HG03439 (cell line): ENCODE data around the gene LAT.
"Not testable (repeated sequence)": the region's sequence is repeated elsewhere in the genome, so short reads cannot be mapped to it uniquely, and the experiment has no call there.

Experiments
- ATAC-seq: cut with Tn5 transposase; IDR thresholded peaks from one replicate; pipeline ENCODE4 v1.9.1; 2021; ENCODE audit warnings: mild to moderate bottlenecking, moderate library complexity; ENCODE audit not compliant: unreplicated experiment

LAT gene, protein sequence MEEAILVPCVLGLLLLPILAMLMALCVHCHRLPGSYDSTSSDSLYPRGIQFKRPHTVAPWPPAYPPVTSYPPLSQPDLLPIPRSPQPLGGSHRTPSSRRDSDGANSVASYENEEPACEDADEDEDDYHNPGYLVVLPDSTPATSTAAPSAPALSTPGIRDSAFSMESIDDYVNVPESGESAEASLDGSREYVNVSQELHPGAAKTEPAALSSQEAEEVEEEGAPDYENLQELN

DNA sequence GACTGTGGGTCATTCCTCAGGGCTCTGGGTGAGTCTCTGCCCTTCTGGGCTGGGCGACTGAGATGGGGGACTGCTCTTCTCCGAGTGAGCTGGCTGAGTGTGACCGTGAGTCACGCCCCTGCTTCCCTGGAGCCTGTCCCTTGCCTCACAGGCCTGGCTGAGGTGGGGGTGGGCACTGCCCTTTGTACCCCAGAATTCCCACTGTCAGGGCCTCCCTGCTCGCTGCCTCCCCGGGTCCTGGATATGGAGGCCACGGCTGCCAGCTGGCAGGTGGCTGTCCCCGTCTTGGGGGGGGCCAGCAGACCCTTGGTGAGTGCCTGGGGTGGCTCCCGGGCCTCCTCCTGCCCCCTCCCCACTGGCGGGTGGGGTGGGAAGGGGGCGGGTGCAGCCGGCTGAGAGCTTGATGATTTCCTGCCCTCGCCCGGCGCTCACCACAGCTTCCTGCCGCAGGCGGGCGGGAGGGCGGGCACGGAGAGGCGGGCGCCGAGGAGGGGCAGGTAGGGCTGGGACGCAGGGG, at the start of gene LAT:
TSS of gene LAT (plus strand) at position 434 of the 517 bp plus-strand sequence. CDS start 366 bp downstream, outside the sequence.
- ATAC-seq = no peak

DNA sequence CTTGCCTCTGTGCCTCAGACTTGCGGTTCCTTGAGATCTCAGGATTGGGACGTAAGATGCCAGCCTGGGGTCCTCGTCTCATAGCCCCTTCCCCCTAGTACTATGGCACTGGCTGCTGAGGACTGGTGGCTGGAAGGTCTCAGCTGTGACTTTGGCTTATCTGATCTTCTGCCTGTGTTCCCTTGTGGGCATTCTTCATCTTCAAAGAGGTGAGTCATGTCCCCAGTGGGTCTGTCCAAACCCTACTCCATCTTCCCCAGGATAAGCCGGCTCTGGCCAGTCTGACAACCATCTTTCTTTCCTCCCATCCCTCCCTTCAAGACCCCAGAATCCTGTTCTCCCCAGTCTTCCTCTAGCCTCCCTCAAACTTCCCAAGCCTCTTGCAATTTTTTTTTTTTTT, 49.5 kb upstream of the LAT start:
- no peak for ATAC-seq

DNA sequence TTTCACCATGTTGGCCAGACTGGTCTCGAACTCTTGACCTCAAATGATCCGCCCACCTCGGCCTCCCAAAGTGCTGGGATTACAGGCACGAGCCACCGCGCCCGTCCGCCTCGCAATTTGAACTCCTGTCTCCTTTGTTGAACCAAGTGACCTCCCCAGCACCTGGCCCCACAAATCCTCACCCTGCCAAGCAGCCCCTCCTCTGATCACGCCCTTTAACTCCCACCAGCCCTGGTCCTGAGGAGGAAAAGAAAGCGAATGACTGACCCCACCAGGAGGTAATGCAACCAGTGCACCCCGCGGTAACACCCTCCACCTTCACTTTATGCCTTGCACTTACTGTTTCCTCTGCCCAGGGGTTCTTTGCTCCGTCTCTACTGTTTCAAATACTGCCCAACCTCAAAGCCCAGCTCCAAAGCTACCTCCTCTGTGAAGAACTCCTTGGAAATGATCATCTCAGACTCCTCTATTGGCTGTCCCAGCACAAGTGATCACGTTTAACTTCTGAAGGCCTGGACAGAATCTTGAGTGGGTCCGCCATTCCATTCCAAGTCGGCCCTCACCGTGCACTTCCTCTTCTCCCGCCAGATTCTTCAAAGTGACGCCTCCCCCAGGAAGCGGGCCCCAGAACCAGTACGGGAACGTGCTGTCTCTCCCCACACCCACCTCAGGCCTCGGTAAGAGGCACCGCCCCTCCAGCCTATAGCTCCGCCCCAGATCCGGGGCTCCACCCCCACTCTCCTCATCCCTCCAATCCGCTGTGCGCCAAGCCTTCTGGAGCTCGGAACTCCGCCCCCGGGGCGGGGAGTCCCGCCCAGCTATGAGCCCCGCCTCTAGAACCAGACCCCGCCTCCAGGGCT, 48.7 kb upstream of the LAT start:
- ATAC-seq = peak; percentile 68

DNA sequence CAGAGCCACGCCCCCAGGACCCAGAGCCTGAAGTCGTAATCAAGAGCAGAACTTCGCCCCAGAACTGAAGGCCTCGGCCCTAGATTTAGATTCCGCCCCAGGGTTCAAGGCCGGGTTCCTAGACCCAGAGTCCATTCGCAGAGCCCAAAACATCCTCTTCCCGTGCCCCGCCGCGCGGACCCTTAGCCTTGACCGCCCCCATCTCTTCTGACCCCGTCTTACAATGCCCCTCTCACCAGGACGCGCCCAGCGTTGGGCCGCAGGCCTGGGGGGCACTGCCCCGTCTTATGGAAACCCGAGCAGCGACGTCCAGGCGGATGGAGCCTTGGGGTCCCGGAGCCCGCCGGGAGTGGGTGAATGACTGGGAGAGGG, 48.1 kb upstream of the LAT start:
- ATAC-seq = no peak

DNA sequence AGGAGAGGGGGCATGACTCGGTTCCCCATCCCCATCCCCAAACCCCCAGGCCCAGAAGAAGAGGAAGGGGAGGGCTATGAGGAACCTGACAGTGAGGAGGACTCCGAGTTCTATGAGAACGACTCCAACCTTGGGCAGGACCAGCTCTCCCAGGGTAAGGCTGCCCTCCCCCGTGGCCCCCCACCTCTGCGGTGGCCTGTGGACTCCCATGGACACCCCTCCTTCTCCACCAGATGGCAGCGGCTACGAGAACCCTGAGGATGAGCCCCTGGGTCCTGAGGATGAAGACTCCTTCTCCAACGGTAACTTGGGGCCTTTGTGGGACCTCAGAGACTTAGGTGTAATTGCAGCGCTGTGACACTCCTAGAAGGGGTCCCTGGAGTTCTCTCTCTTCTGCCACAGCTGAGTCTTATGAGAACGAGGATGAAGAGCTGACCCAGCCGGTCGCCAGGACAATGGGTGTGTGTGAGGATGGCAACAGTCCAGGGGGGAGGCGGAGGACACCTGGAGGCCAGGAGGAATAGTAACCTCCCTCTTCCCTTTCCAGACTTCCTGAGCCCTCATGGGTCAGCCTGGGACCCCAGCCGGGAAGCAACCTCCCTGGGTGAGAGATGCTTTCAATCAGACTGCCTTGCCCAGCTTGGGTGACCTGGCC, 47.5 kb upstream of the LAT start:
- no peak for ATAC-seq

DNA sequence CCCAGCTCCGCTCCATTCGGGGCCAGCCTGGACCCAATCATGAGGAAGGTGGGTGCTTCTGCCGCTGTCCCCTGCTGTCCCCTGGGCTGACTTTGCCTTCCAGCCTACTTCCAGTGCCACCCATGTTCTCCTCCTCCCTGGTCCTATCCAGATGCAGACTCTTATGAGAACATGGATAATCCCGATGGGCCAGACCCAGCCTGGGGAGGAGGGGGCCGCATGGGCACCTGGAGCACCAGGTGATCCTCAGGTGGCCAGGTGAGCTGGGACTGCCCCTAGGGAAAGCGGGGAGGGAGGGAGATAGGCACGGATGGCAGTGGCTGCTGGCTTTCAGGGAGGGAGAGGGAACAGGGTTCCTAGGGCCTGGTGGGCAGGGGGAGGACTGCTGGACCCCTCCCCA, 46.1 kb upstream of the LAT start:
- ATAC-seq = no peak

DNA sequence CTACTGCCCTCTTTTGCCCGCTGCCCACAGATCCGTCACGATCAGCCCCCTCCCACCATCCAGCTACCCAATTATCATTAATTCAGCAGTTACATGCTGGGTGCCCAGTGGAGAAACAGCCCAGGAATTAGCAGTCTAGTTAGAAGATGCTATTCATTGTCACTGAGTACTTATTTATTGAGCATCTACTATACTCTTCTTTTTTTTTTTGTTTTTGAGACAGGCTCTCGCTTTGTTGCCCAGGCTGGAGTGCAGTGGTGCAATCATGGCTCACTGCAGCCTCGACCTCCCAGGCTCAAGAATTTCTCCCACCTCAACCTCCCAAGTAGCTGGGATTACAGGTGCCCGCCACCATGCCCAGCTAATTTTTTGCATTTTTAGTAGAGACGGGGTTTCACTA, 45.0 kb upstream of the LAT start:
- not testable (repeated sequence) for ATAC-seq

DNA sequence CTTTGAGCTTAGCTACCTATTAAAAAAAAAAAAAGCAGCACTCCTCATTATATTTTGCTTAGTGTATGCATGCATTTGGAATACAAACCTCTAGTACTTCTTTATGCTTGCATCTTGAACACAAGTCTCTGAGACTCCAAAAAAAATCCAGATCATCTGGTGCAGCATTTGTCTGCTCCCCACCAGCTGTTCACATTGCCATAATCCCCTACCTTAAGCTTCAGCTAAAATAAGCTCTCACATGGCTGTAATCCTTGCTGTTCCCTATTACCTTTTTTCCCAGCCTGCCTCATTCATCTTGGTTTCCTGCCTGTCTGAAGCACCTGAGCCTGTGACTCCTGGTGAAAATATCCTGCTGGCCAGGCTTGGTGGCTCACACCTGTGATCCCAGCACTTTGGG, 41.6 kb upstream of the LAT start:
- ATAC-seq = no peak

DNA sequence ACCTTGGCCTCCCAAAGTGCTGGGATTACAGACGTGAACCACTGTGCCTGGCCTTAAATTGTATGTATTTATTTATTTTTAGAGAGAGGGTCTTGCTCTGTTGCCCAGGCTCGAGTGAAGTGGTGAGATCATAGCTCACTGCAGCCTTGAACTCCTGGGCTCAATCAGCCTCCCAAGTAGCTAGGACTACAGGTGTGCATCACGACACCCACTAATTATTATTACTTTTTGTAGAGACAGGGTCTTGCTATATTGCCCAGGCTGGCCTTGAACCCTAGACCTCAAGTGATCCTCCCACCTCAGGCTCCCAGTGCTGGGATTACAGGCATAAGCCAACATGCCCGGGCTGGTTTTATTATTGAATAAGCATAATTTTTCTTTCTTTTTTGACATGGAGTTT, 38.2 kb upstream of the LAT start:
- no peak for ATAC-seq

DNA sequence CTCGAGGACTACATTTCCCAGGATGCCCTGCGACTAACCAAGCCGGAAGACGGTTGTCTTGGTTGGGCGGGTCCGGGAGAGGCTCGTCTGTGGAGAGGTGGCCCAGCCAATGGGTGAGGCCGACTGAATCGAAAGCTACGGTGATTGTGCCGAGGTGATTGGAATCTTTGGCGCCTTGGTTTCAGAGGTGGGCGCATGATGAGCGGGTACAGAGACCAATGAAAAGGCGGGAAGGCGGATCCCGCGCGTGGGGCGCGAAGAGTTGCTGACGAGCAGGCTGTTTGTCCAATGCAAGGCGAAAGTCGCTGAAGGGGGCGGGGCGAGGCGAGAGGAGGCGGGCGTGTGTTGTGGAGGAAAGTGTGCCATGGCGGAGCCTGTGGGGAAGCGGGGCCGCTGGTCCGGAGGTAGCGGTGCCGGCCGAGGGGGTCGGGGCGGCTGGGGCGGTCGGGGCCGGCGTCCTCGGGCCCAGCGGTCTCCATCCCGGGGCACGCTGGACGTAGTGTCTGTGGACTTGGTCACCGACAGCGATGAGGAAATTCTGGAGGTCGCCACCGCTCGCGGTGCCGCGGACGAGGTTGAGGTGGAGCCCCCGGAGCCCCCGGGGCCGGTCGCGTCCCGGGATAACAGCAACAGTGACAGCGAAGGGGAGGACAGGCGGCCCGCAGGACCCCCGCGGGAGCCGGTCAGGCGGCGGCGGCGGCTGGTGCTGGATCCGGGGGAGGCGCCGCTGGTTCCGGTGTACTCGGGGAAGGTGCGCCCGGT, 34.0 kb upstream of the LAT start, which contains the start of gene NFATC2IP:
TSS of gene NFATC2IP (plus strand) at position 290 of the 762 bp plus-strand sequence. CDS start at position 365, 75 bp downstream.
- ATAC-seq = peak; percentile 91

DNA sequence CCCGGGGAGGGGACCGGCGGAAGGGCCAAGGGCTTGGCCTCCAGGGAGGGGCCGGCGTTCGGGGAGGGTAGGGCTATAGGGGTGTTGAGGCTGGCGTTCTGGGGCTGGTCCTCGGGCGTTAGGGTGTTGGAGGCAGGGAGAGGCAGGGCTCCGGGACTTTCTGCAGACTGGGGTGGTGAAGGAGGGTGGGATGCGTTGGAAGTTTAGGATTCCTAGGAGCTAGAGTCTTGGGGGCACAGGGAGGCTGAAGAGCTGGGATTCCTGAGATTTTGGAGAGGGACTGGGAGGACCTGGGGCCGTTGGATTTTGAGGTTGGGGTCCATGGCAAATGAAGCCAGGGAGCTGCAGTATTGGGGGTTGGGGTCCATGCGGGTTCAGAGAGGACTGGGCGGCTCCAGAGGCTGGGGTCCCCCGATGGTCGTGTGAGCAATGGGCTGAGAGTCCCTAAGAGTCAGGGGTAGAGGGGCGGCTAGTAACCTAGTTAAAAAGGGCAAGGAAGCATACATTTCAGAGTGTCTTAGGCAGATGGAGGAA, 33.4 kb upstream of the LAT start:
- no peak for ATAC-seq

DNA sequence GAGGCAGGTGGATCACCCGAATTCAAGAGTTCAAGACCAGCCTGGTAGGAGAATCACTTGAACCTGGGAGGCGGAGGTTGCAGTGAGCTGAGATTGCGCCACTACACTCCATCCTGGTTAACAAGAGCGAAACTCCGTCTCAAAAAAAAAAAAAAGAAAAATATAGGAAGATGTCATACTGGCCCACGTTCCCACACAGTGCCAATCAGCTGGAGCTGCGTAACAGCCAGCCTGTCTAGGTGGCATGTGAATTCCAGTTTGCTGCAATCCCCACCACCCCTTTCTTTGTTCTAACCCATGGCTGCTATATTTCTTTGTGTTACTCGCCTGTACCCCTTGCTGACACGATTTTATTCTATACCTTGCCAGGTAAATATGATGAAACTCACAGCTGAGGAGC, 26.6 kb upstream of the LAT start:
- no peak for ATAC-seq

DNA sequence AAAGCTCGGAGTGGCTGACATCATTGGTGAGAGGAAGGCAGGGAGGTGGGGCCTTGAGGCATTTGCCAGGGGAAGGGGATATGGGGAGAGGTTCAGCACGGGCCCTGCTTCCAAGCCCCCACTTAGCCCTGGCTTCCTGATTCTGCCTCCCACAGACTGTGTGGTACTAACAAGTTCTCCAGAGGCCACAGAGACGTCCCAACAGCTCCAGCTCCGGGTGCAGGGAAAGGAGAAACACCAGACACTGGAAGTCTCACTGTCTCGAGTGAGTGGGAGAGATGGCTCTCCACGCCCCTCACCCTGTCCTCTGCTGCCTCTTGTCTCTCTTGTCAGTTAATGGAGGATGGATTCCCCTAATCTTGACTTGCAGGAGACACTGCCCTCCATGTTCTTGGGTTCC, 26.0 kb upstream of the LAT start:
- ATAC-seq = no peak

DNA sequence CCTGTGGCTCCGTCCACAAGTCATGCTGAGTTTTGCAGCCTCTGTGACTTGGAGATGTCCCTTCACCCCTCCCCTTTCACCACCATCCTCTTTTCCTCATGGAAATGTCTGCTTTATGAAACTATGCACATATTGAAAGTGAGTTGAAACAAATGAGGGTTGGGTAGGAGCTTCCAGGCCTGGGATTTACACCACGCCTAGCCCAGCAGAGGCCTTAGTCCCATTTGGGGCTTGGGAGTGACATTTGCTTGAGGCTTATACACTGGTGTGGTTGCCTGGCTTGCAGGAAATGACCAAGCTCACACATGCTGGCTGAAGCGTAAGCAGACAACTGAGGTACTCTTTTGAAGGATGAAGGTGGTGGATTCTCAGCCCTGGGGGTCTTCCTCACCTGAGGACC, 20.8 kb upstream of the LAT start:
- no peak for ATAC-seq

DNA sequence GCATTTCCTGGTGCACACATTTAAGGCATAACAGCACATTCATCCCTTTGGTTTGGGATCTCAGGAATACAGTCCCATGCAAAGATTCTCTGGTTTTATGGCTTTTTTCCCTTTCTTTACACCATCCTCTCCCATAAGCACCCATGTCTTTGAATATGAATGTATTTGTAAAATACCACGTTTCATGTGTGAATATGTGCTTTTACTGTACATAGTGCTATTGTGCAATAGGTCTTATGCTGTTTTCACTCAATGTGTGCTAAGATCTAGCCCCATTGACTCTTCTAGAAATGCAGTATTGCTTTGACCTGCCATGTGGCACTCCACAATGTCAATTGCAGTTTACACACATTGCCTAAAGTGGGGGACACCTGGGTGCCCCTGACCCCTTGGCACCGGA, 20.4 kb upstream of the LAT start:
- ATAC-seq = no peak

DNA sequence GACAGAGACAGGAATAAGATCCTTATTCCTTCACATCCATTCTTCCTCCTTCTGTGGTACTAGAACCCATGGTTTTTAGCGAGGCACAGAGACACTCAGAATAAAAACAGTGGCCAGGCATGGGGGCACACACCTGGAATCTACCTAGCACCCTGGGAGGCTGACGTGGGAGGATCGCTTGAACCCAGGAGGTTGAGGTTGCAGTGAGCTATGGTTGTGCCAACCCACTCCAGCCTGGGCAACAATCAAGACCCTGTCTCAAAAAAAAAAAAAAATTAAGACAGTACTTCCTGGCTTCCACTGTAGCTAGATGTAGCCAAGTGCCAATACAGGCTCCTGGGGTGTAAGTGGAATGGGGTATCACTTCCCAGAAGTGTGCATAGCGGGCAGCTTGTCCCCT, 17.7 kb upstream of the LAT start:
- ATAC-seq = no peak

DNA sequence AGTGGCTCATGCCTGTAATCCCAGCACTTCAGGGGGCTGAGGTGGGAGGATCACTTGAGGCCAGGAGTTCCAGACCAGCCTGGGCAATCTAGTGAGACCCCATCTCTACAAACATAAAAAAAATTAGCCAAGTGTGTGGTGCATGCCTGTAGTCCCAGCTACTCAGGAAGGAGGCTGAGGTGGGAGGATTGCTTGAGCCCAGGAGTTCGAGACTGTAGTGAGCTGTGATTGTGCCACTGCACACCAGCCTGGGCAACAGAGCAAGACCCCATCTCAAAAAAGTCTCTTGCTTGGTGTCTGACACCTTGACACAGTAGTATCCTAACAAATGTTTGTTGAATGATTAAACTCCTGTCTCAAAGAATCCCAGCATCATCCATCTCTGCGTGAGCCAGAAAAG, 15.2 kb upstream of the LAT start:
- not testable (repeated sequence) for ATAC-seq

DNA sequence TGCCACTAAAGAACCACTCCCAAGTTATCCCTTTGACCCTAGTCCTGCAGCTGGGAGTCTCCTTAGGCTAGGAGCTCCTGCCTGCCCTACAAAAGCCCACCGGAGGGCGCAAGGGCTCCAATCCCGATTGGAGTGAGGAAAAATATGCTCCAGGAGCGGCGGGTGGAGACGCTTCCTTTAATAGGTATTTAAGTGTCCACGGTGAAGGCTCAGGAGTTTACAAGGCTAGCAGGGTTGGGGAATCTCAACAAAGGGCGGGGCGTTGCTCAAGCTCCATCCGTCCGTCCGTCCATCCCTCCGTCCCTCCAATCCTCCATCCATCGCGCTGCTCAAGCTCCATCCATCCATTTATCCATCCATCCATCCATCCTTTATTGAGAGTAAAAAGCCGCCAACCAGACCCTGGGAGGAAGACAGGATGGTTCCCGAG, 10.8 kb upstream of the LAT start:
- peak; percentile 20 for ATAC-seq

DNA sequence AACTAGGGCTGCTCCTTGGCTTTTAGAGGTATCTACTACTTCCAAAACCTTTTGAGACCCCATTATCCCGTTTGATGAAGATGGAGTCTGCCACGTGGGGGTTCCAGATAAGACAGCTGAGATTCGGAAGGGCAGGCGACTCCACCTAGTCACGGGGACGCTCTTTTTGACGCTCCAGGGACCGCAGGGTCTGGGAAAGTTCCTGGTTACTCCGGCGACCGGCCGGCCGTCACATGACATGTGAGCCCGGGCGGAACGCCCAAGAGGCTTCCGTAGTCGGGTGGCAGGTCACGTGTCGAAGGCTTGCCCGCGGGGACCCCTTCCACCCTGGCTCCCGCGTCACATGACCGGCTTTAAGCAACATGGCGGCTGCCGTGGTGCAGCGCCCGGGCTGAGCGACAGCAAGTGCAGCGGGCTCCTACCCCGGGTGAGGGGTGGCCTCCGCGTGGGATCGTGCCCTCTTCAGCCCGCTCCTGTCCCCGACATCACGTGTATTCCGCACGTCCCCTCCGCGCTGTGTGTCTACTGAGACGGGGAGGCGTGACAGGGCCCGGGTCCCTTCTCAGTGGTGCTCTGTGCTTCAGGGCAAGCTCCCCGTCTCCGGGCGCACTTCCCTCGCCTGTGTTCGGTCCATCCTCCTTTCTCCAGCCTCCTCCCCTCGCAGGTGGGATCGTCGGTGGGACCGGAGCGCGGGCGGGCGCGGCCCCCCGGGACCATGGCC, 10.3 kb upstream of the LAT start, which contains the start of gene SPNS1:
TSS of gene SPNS1 (plus strand) at position 342 of the 721 bp plus-strand sequence. CDS start at position 716, 374 bp downstream.
- peak; percentile 86 for ATAC-seq

DNA sequence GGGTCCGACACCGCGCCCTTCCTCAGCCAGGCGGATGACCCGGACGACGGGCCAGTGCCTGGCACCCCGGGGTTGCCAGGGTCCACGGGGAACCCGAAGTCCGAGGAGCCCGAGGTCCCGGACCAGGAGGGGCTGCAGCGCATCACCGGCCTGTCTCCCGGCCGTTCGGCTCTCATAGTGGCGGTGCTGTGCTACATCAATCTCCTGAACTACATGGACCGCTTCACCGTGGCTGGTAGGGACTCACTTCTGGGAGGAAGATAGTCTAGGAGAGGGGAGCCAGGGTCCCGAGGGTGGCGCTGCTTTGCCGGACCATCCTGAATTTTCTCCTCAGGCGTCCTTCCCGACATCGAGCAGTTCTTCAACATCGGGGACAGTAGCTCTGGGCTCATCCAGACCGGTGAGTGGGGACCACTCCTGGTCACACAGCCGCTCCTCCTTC, 9.7 kb upstream of the LAT start:
- peak; percentile 9 for ATAC-seq
